ENCODE measurements around the gene SORCS2. TPM values are rescaled to one million over a fixed set of nuclear protein-coding genes. Genes with fewer than 3 reads are reported as not detected.

The SORCS2 gene
- total and polyA plus RNA-seq, 2 experiments from 2014 or later, result 0.38 to 1.4 TPM

DNA sequence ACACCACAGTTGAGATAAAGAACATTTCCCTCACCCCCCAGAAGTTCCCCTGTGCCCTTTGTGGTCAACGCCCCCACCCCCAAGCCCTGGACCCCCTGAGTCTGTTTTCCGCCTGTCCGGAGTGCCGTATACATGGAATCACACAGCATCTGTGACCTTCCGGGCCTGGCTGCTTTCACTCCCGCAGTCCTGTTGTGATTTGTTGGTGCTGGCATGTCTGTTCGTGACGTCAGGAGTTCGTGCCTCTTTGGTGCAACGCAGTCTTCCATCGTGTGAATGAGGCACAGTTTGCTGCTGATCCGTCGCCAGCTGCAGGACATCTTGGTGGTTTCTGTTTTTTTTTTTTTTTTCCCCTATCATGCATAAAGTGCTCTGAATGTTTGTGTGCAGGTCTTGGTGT, 180.3 kb downstream of the SORCS2 start:
- Histone ChIP-seq H3K27ac (no peak overlapping the region), H3K4me2 (ENCODE audit: unreplicated experiment) (no peak overlapping the region), H3K4me3 (no peak overlapping the region), H2AFZ (no peak overlapping the region), H3K27me3 (replicated peaks; ENCODE audit: insufficient read depth) (peaks cover 20% of the 10 kb centered on the region), H3K9ac (no peak overlapping the region), H3K79me2 (ENCODE audit: insufficient read depth) (no peaks in the 10 kb centered on the region), H3F3A (ENCODE audit: insufficient read depth) (no peaks in the 10 kb centered on the region), H3K9me2 (ENCODE audit: insufficient read depth) (no peaks in the 10 kb centered on the region), H3K9me3 (ENCODE audit: low read depth) (no peaks in the 10 kb centered on the region), H4K20me1 (ENCODE audit: insufficient read depth) (no peaks in the 10 kb centered on the region), H3K4me1 (ENCODE audit: insufficient read depth) (no peaks in the 10 kb centered on the region), H3K36me3 (ENCODE audit: low read depth) (no peaks in the 10 kb centered on the region)
- DNase-seq, result no peak
- 70 to 72% methylated on average over 13 of the region's 13 CpGs for WGBS, 2 experiments (ENCODE audit: low coverage in 1 of 2, low lambda C conversion rate in 2 of 2, missing lambda C conversion rate in 2 of 2)
- in situ Hi-C loops (cut with MboI), result no loop called here
- TF ChIP-seq EZH2phosphoT487 (IDR thresholded peaks at IDR 0.05; ENCODE audit: insufficient read depth, low read depth) (no peak), EZH2 (IDR thresholded peaks at IDR 0.05; ENCODE audit: insufficient read depth, poor library complexity, severe bottlenecking) (no peak)

GRCh38 chr4:7374571-7374970, 182.2 kb downstream of the SORCS2 start:
- no peak overlapping the region for H3K4me3 ChIP-seq
- TF ChIP-seq EZH2 (IDR thresholded peaks at IDR 0.05; ENCODE audit: insufficient read depth, poor library complexity, severe bottlenecking) (no peak), EZH2phosphoT487 (IDR thresholded peaks at IDR 0.05; ENCODE audit: insufficient read depth, low read depth) (no peak)
- 72 to 79% methylated on average over 10 of the region's 10 CpGs for WGBS, 2 experiments (ENCODE audit: low coverage in 1 of 2, low lambda C conversion rate in 2 of 2, missing lambda C conversion rate in 2 of 2)

GRCh38 chr4:7375427-7375826, 183.1 kb downstream of the SORCS2 start:
- peak; percentile 73 for DNase-seq
- no peak for TF ChIP-seq EZH2phosphoT487 (IDR thresholded peaks at IDR 0.05; ENCODE audit: insufficient read depth, low read depth)
- TF ChIP-seq EZH2 (IDR thresholded peaks at IDR 0.05; ENCODE audit: insufficient read depth, poor library complexity, severe bottlenecking), result no peak
- Histone ChIP-seq H3K79me2 (ENCODE audit: insufficient read depth) (no peaks in the 10 kb centered on the region), H3K9me3 (ENCODE audit: low read depth) (no peaks in the 10 kb centered on the region), H3K27me3 (replicated peaks; ENCODE audit: insufficient read depth) (peaks cover 37% of the 10 kb centered on the region), H2AFZ (0 out of 2 replicates have a peak overlapping the region, but pooled peaks have one; percentile 34), H3K4me3 (no peak overlapping the region), H3K4me1 (ENCODE audit: insufficient read depth) (no peaks in the 10 kb centered on the region), H3F3A (ENCODE audit: insufficient read depth) (no peaks in the 10 kb centered on the region), H3K9me2 (ENCODE audit: insufficient read depth) (no peaks in the 10 kb centered on the region), H4K20me1 (ENCODE audit: insufficient read depth) (no peaks in the 10 kb centered on the region), H3K4me2 (ENCODE audit: unreplicated experiment) (peak overlapping the region; percentile 41), H3K36me3 (ENCODE audit: low read depth) (no peaks in the 10 kb centered on the region), H3K27ac (no peak overlapping the region), H3K9ac (peak overlapping the region; percentile 36; the same call in 1 of the 2 replicates)
- in situ Hi-C loops (cut with MboI), result no loop called here
- whole genome bisulfite sequencing, 2 experiments (ENCODE audit: low coverage in 1 of 2, low lambda C conversion rate in 2 of 2, missing lambda C conversion rate in 2 of 2), result 11 to 17% methylated on average over 9 of the region's 9 CpGs

More at GRCh38 chr4:7374571-7374970, 182.2 kb downstream of the SORCS2 start:
- H3K9me3 ChIP-seq (ENCODE audit: low read depth), result no peaks in the 10 kb centered on the region
- no peaks in the 10 kb centered on the region for H3F3A ChIP-seq (ENCODE audit: insufficient read depth)
- peaks cover 29% of the 10 kb centered on the region for H3K27me3 ChIP-seq (replicated peaks; ENCODE audit: insufficient read depth)
- no peaks in the 10 kb centered on the region for H3K4me1 ChIP-seq (ENCODE audit: insufficient read depth)
- H2AFZ ChIP-seq, result no peak overlapping the region
- no peak overlapping the region for H3K4me2 ChIP-seq (ENCODE audit: unreplicated experiment)
- no peaks in the 10 kb centered on the region for H3K9me2 ChIP-seq (ENCODE audit: insufficient read depth)
- H4K20me1 ChIP-seq (ENCODE audit: insufficient read depth), result no peaks in the 10 kb centered on the region
- H3K36me3 ChIP-seq (ENCODE audit: low read depth), result no peaks in the 10 kb centered on the region
- no peak overlapping the region for H3K9ac ChIP-seq
- no peak overlapping the region for H3K27ac ChIP-seq
- in situ Hi-C loops (cut with MboI), result no loop called here
- H3K79me2 ChIP-seq (ENCODE audit: insufficient read depth), result no peaks in the 10 kb centered on the region
- DNase-seq, result no peak

GRCh38 chr4:7377223-7377865, 185.0 kb downstream of the SORCS2 start:
- Histone ChIP-seq H3F3A (ENCODE audit: insufficient read depth) (no peaks in the 10 kb centered on the region), H3K27me3 (replicated peaks; ENCODE audit: insufficient read depth) (peaks cover 55% of the 10 kb centered on the region), H3K4me3 (no peak overlapping the region), H3K79me2 (ENCODE audit: insufficient read depth) (no peaks in the 10 kb centered on the region), H3K9ac (no peak overlapping the region), H3K4me2 (ENCODE audit: unreplicated experiment) (no peak overlapping the region), H2AFZ (no peak overlapping the region), H4K20me1 (ENCODE audit: insufficient read depth) (no peaks in the 10 kb centered on the region), H3K4me1 (ENCODE audit: insufficient read depth) (no peaks in the 10 kb centered on the region; the same call in 1 of the 2 replicates), H3K36me3 (ENCODE audit: low read depth) (no peaks in the 10 kb centered on the region), H3K9me3 (ENCODE audit: low read depth) (no peaks in the 10 kb centered on the region), H3K9me2 (ENCODE audit: insufficient read depth) (no peaks in the 10 kb centered on the region), H3K27ac (no peak overlapping the region)
- WGBS, 2 experiments (ENCODE audit: low coverage in 1 of 2, low lambda C conversion rate in 2 of 2, missing lambda C conversion rate in 2 of 2), result 55 to 60% methylated on average over 15 of the region's 15 CpGs
- in situ Hi-C loops (cut with MboI), result no loop called here
- no peak for TF ChIP-seq EZH2phosphoT487 (IDR thresholded peaks at IDR 0.05; ENCODE audit: insufficient read depth, low read depth)
- TF ChIP-seq EZH2 (IDR thresholded peaks at IDR 0.05; ENCODE audit: insufficient read depth, poor library complexity, severe bottlenecking), result no peak
- no peak for DNase-seq

Data from GM23248 (cell line).